Activated T-cell treated with anti-CD3 and anti-CD28 coated beads, Interleukin-2, amount 50 U/mL, for 4 hours (primary cell): ENCODE results near the gene MAP7. TPM values are rescaled to one million over a fixed set of nuclear protein-coding genes. Genes with fewer than 3 reads are reported as not detected.

ENCODE experiments used
- ATAC-seq, 2 donors: fragments of 200-7000 bp; cut with Tn5 transposase; one replicate each; pipeline ENCODE4 v1.10.0; 2021
- DNase-seq: peaks from one replicate; pipeline ENCODE4 v3.0.0-alpha.2; 2020
- H3K27me3 Mint-ChIP-seq: one replicate; pipeline ENCODE4 v1.8.0; 2021; ENCODE audit warnings: low read depth, mixed read lengths
- H3K36me3 Mint-ChIP-seq: one replicate; pipeline ENCODE4 v1.8.0; 2022; ENCODE audit warnings: mixed read lengths; ENCODE audit not compliant: insufficient read depth
- H3K4me1 Mint-ChIP-seq: one replicate; pipeline ENCODE4 v1.8.0; 2021; ENCODE audit warnings: low read depth, mixed read lengths
- H3K4me3 Mint-ChIP-seq: one replicate; pipeline ENCODE4 v1.8.0; 2021; ENCODE audit warnings: mild to moderate bottlenecking, moderate library complexity, mixed read lengths
- H3K9me3 Mint-ChIP-seq: one replicate; pipeline ENCODE4 v1.8.0; 2021; ENCODE audit warnings: mixed read lengths
- total RNA-seq, 3 donors: library from RNA; stranded (reverse); gene quantifications; one replicate each; pipeline ENCODE4 v1.2.1, GENCODE V29; 2021

Gene MAP7
- total RNA-seq, 3 donors from 2014 or later: 0.46 to 1.3 (median 0.49) TPM

GRCh38 chr6:136529710-136530109 is 20.5 kb downstream of the MAP7 start:
- no peaks in the 10 kb centered on the region for H3K36me3 Mint-ChIP-seq
- no peak overlapping the region for H3K4me3 Mint-ChIP-seq
- ATAC-seq (no peak), DNase-seq (no peak)
- peaks cover 11% of the 10 kb centered on the region for H3K4me1 Mint-ChIP-seq
- H3K9me3 Mint-ChIP-seq: no peaks in the 10 kb centered on the region
- peaks cover 9% of the 10 kb centered on the region for H3K27me3 Mint-ChIP-seq

GRCh38 chr6:136528477-136528876 is 21.7 kb downstream of the MAP7 start:
- no peaks in the 10 kb centered on the region for H3K36me3 Mint-ChIP-seq

GRCh38 chr6:136527831-136528230 is 22.4 kb downstream of the MAP7 start:
- no peaks in the 10 kb centered on the region for H3K36me3 Mint-ChIP-seq
- H3K4me3 Mint-ChIP-seq: no peak overlapping the region
- peaks cover 9% of the 10 kb centered on the region for H3K27me3 Mint-ChIP-seq
- ATAC-seq (no peak), DNase-seq (no peak)
- H3K9me3 Mint-ChIP-seq: no peaks in the 10 kb centered on the region
- H3K4me1 Mint-ChIP-seq: peaks cover 11% of the 10 kb centered on the region

More at GRCh38 chr6:136528477-136528876, 21.7 kb downstream of the MAP7 start:
- Mint-ChIP-seq H3K27me3 (peaks cover 9% of the 10 kb centered on the region), H3K9me3 (no peaks in the 10 kb centered on the region), H3K4me1 (peaks cover 11% of the 10 kb centered on the region), H3K4me3 (no peak overlapping the region)
- DNase-seq (no peak), ATAC-seq (no peak)

- Mint-ChIP-seq H3K9me3 (no peaks in the 10 kb centered on the region), H3K4me1 (peaks cover 11% of the 10 kb centered on the region), H3K36me3 (no peaks in the 10 kb centered on the region), H3K4me3 (no peak overlapping the region), H3K27me3 (peaks cover 9% of the 10 kb centered on the region)
- ATAC-seq (no peak), DNase-seq (no peak)
These were observed 23.3 kb downstream of the MAP7 start for GRCh38 chr6:136526937-136527336.

- ATAC-seq (peak; percentile 84 to 89), DNase-seq (peak; percentile 11)
- peaks cover 9% of the 10 kb centered on the region for H3K27me3 Mint-ChIP-seq
- peaks cover 11% of the 10 kb centered on the region for H3K4me1 Mint-ChIP-seq
- no peaks in the 10 kb centered on the region for H3K36me3 Mint-ChIP-seq
- H3K4me3 Mint-ChIP-seq: peak overlapping the region; percentile 27
- no peaks in the 10 kb centered on the region for H3K9me3 Mint-ChIP-seq
These were observed 23.9 kb downstream of the MAP7 start for GRCh38 chr6:136526196-136526930.

GRCh38 chr6:136525586-136526195 is 24.5 kb downstream of the MAP7 start:
- Mint-ChIP-seq H3K4me3 (no peak overlapping the region), H3K4me1 (peaks cover 11% of the 10 kb centered on the region), H3K36me3 (no peaks in the 10 kb centered on the region), H3K9me3 (no peaks in the 10 kb centered on the region), H3K27me3 (peaks cover 9% of the 10 kb centered on the region)
- ATAC-seq (no peak), DNase-seq (no peak)

- H3K4me3 Mint-ChIP-seq: no peak overlapping the region
- H3K36me3 Mint-ChIP-seq: no peaks in the 10 kb centered on the region
- no peak for ATAC-seq
- H3K4me1 Mint-ChIP-seq: peaks cover 11% of the 10 kb centered on the region
- H3K9me3 Mint-ChIP-seq: no peaks in the 10 kb centered on the region
- H3K27me3 Mint-ChIP-seq: peaks cover 9% of the 10 kb centered on the region
- no peak for DNase-seq
These were observed 25.2 kb downstream of the MAP7 start for GRCh38 chr6:136524936-136525413.

- Mint-ChIP-seq H3K27me3 (peaks cover 9% of the 10 kb centered on the region), H3K9me3 (no peaks in the 10 kb centered on the region)
These were observed 25.8 kb downstream of the MAP7 start for GRCh38 chr6:136524339-136524935.

GRCh38 chr6:136523196-136523595 is 27.0 kb downstream of the MAP7 start:
- Mint-ChIP-seq H3K36me3 (no peaks in the 10 kb centered on the region), H3K9me3 (no peaks in the 10 kb centered on the region), H3K4me3 (no peak overlapping the region), H3K27me3 (peaks cover 11% of the 10 kb centered on the region), H3K4me1 (peaks cover 11% of the 10 kb centered on the region)
- DNase-seq: no peak
- ATAC-seq: no peak

More at GRCh38 chr6:136524339-136524935, 25.8 kb downstream of the MAP7 start:
- DNase-seq (no peak), ATAC-seq (no peak)
- peaks cover 11% of the 10 kb centered on the region for H3K4me1 Mint-ChIP-seq
- H3K4me3 Mint-ChIP-seq: no peak overlapping the region
- H3K36me3 Mint-ChIP-seq: no peaks in the 10 kb centered on the region

- no peak for DNase-seq
- no peaks in the 10 kb centered on the region for H3K9me3 Mint-ChIP-seq
- ATAC-seq: no peak
- H3K4me1 Mint-ChIP-seq: peaks cover 11% of the 10 kb centered on the region
- H3K27me3 Mint-ChIP-seq: peaks cover 13% of the 10 kb centered on the region
- no peak overlapping the region for H3K4me3 Mint-ChIP-seq
- no peaks in the 10 kb centered on the region for H3K36me3 Mint-ChIP-seq
These were observed 27.6 kb downstream of the MAP7 start for GRCh38 chr6:136522636-136523035.

- Mint-ChIP-seq H3K36me3 (no peaks in the 10 kb centered on the region), H3K9me3 (no peaks in the 10 kb centered on the region)
These were observed 28.3 kb downstream of the MAP7 start for GRCh38 chr6:136521911-136522310.

GRCh38 chr6:136521427-136521826 is 28.8 kb downstream of the MAP7 start:
- Mint-ChIP-seq H3K9me3 (no peaks in the 10 kb centered on the region), H3K36me3 (no peaks in the 10 kb centered on the region), H3K27me3 (peaks cover 11% of the 10 kb centered on the region), H3K4me3 (no peak overlapping the region), H3K4me1 (peaks cover 7% of the 10 kb centered on the region)
- ATAC-seq (no peak), DNase-seq (no peak)

More at GRCh38 chr6:136521911-136522310, 28.3 kb downstream of the MAP7 start:
- no peak for ATAC-seq
- peaks cover 11% of the 10 kb centered on the region for H3K4me1 Mint-ChIP-seq
- DNase-seq: no peak
- H3K27me3 Mint-ChIP-seq: peaks cover 12% of the 10 kb centered on the region
- H3K4me3 Mint-ChIP-seq: no peak overlapping the region

GRCh38 chr6:136520517-136520916 is 29.7 kb downstream of the MAP7 start:
- no peaks in the 10 kb centered on the region for H3K36me3 Mint-ChIP-seq
- no peaks in the 10 kb centered on the region for H3K9me3 Mint-ChIP-seq
- no peak overlapping the region for H3K4me3 Mint-ChIP-seq

GRCh38 chr6:136517582-136517981 is 32.6 kb downstream of the MAP7 start:
- Mint-ChIP-seq H3K4me3 (no peak overlapping the region), H3K27me3 (peaks cover 9% of the 10 kb centered on the region), H3K36me3 (no peaks in the 10 kb centered on the region), H3K4me1 (no peaks in the 10 kb centered on the region), H3K9me3 (no peaks in the 10 kb centered on the region)
- DNase-seq: no peak
- no peak for ATAC-seq

More at GRCh38 chr6:136520517-136520916, 29.7 kb downstream of the MAP7 start:
- ATAC-seq (no peak), DNase-seq (no peak)
- H3K4me1 Mint-ChIP-seq: peaks cover 2% of the 10 kb centered on the region
- H3K27me3 Mint-ChIP-seq: peaks cover 9% of the 10 kb centered on the region
